Neural progenitor cell (in vitro differentiated cells): Measurements from ENCODE around the gene IGSF9.

Experiments used
- CTCF ChIP-seq: fragments of 200-600 bp; sonication (generic); IDR thresholded peaks from 2 replicates; pipeline ENCODE4 v1.5.1; 2017; ENCODE audit warnings: antibody characterized with exemption, mild to moderate bottlenecking
- EZH2phosphoT487 ChIP-seq: fragments of 200-600 bp; sonication (generic); IDR thresholded peaks from 2 replicates; pipeline ENCODE4 v1.6.1; 2017; ENCODE audit warnings: antibody characterized with exemption

DNA sequence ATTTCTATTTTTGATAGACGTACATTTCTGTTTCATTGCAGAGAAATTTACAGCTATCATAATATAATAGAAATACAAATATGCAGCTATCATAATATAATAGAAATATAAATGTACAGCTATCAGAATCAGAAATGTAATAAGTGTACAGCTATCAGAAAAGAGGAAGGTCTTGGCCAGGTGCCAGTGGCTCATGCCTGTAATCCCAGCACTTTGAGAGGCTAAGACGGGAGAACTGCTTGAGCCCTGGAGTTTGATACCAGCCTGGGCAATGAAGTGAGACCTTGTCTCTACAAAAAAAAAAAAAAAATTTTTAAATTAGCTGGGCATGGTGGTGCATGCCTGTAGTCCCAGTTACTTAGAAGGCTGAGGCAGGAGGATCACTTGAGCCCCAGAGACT, 48.5 kb upstream of the IGSF9 start:
- TF ChIP-seq EZH2phosphoT487 (no peak), CTCF (no peak)
